CD4-positive, CD25-positive, alpha-beta regulatory T cell (primary cell): ENCODE measurements around the gene PDE8A. TPM values are rescaled to one million over a fixed set of nuclear protein-coding genes. Genes with fewer than 3 reads are reported as not detected.

Experiments
- ATAC-seq, 2 donors: fragments of 150-1000 bp; cut with Tn5 transposase; one replicate each; pipeline ENCODE4 v1.10.0; 2021; ENCODE audit warnings: low read depth in 2 of 2, moderate number of reproducible peaks in 2 of 2, moderate library complexity in 1 of 2
- DNase-seq, 3 donors: peaks; one replicate each; pipeline versions ENCODE4 v3.0.0 to v3.0.0-alpha.2; 2012 to 2022; ENCODE audit warnings: mixed read lengths in 1 of 3
- H3K27ac ChIP-seq: one replicate; pipeline ENCODE4 v1.7.0; 2013; ENCODE audit warnings: mild to moderate bottlenecking, low read length; ENCODE audit not compliant: insufficient read depth, poor library complexity, severe bottlenecking
- H3K27me3 ChIP-seq: one replicate; pipeline ENCODE4 v1.7.0; 2013; ENCODE audit warnings: low read length; ENCODE audit not compliant: control insufficient read depth, insufficient read depth
- H3K36me3 ChIP-seq: one replicate; pipeline ENCODE4 v1.7.0; 2013; ENCODE audit warnings: mild to moderate bottlenecking, low read length, moderate library complexity; ENCODE audit not compliant: control insufficient read depth, insufficient read depth
- H3K4me1 ChIP-seq: 2 replicates; pipeline ENCODE4 v1.7.0; 2013; ENCODE audit warnings: mild to moderate bottlenecking, low read length; ENCODE audit not compliant: insufficient read depth, control insufficient read depth, poor library complexity, severe bottlenecking
- H3K4me3 ChIP-seq: one replicate; pipeline ENCODE4 v1.7.0; 2013; ENCODE audit warnings: low read depth, mild to moderate bottlenecking, low read length, moderate library complexity
- H3K9me3 ChIP-seq, 2 experiments: 1 replicate in 1 of 2; 2 replicates in 1 of 2; pipeline ENCODE4 v1.7.0; 2013; ENCODE audit warnings: low read length in 2 of 2, mild to moderate bottlenecking in 1 of 2, moderate library complexity in 1 of 2; ENCODE audit not compliant: control insufficient read depth in 2 of 2
- H3K27ac Mint-ChIP-seq, 3 donors: one replicate each; pipeline ENCODE4 v1.8.0; 2020 to 2022; ENCODE audit warnings: mild to moderate bottlenecking in 3 of 3, mixed read lengths in 3 of 3, moderate library complexity in 2 of 3
- H3K27me3 Mint-ChIP-seq: one replicate; pipeline ENCODE4 v1.8.0; 2022; ENCODE audit warnings: mild to moderate bottlenecking, mixed read lengths
- H3K36me3 Mint-ChIP-seq: one replicate; pipeline ENCODE4 v1.8.0; 2020; ENCODE audit warnings: mixed read lengths
- H3K4me1 Mint-ChIP-seq, 4 donors: one replicate each; pipeline ENCODE4 v1.8.0; 2020 to 2022; ENCODE audit warnings: mixed read lengths in 4 of 4, mild to moderate bottlenecking in 1 of 4
- H3K4me3 Mint-ChIP-seq, 4 donors: one replicate each; pipeline ENCODE4 v1.8.0; 2020 to 2022; ENCODE audit warnings: mild to moderate bottlenecking in 4 of 4, mixed read lengths in 4 of 4, moderate library complexity in 3 of 4
- H3K9me3 Mint-ChIP-seq, 7 donors: one replicate each; pipeline ENCODE4 v1.8.0; 2020 to 2022; ENCODE audit warnings: mixed read lengths in 7 of 7, mild to moderate bottlenecking in 3 of 7, moderate library complexity in 2 of 7
- polyA plus RNA-seq, 4 donors: library from polyadenylated mRNA; unstranded; fragments of 300-500 nt; fragmentation: Illumina TruSeq; gene quantifications; one replicate each; pipeline ENCODE4 v1.2.3, GENCODE V29; 2021
- total RNA-seq: library from RNA; stranded (reverse); gene quantifications from one replicate; pipeline ENCODE4 v1.2.3, GENCODE V29; 2022

PDE8A gene
- total and polyA plus RNA-seq, 5 donors from 2014 or later: 2.0 to 28.9 (median 4.8) TPM

- DNase-seq (peak in 2 of 3 donors; percentile 4 to 7), ATAC-seq (no peak)
- Histone ChIP-seq H3K27ac (no peak overlapping the region), H3K36me3 (no peaks in the 10 kb centered on the region), H3K4me3 (no peak overlapping the region), H3K4me1 (no peaks in the 10 kb centered on the region), H3K27me3 (peaks cover 2% of the 10 kb centered on the region), H3K9me3 (no peaks in the 10 kb centered on the region)
- no peak overlapping the region for H3K4me3 Mint-ChIP-seq
- H3K9me3 Mint-ChIP-seq: peaks cover 0 to 9% (median 1%) of the 10 kb centered on the region in 7 donors
- H3K4me1 Mint-ChIP-seq: peaks cover 0 to 9% (median 4%) of the 10 kb centered on the region in 4 donors
- H3K27me3 Mint-ChIP-seq: peaks cover 18% of the 10 kb centered on the region
- H3K27ac Mint-ChIP-seq: no peak overlapping the region
- peaks cover 5% of the 10 kb centered on the region for H3K36me3 Mint-ChIP-seq
Measured at GRCh38 chr15:85149465-85150129, 167.9 kb downstream of the PDE8A start.

DNA sequence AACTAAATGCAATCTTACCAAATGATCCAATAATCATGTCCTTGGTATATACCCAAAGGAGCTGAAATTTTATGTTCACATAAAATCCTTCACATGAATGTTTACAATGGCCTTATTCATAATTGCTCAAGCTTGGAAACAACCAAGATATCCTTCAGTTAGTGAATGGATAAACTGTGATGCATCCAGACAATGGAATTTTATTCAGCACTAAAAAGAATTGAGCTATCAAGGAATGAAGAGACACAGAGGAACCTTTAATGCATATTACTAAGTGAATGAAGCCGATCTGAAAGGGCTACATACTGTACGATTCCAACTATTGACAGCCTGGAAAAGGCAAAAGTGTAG, 168.4 kb downstream of the PDE8A start:
- Histone ChIP-seq H3K36me3 (no peaks in the 10 kb centered on the region), H3K9me3 (no peaks in the 10 kb centered on the region), H3K27ac (no peak overlapping the region), H3K4me1 (no peaks in the 10 kb centered on the region), H3K27me3 (peaks cover 2% of the 10 kb centered on the region), H3K4me3 (no peak overlapping the region)
- Mint-ChIP-seq H3K4me3 (no peak overlapping the region), H3K9me3 (peaks cover 0 to 9% (median 1%) of the 10 kb centered on the region in 7 donors), H3K36me3 (peaks cover 5% of the 10 kb centered on the region), H3K4me1 (peaks cover 0 to 9% (median 4%) of the 10 kb centered on the region in 4 donors), H3K27me3 (peaks cover 18% of the 10 kb centered on the region), H3K27ac (no peak overlapping the region)
- DNase-seq (no peak), ATAC-seq (no peak)

DNA sequence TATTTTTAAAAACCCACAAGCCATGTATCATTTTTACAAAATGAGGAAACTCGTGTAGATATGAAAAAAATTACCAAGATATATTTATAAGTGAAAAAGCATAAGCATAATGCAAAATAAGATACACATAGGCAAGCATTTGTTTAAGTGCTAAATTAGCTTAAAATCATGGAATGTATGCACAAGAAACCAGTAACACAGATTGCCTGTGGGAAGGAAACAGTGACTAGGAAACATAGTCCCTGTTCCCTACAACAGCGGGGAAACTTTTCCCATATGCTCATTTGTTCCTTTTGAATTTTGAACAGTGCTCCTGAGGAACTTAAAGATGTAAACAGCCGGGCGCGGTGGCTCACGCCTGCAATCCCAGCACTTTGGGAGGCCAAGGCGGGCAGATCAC, 169.5 kb downstream of the PDE8A start:
- ATAC-seq (no peak), DNase-seq (no peak)
- Mint-ChIP-seq H3K36me3 (peaks cover 5% of the 10 kb centered on the region), H3K9me3 (peaks cover 0 to 9% (median 1%) of the 10 kb centered on the region in 7 donors), H3K4me1 (peaks cover 0 to 9% (median 4%) of the 10 kb centered on the region in 4 donors), H3K4me3 (no peak overlapping the region), H3K27me3 (peaks cover 27% of the 10 kb centered on the region), H3K27ac (no peak overlapping the region)
- Histone ChIP-seq H3K4me3 (no peak overlapping the region), H3K27me3 (peaks cover 2% of the 10 kb centered on the region), H3K27ac (no peak overlapping the region), H3K4me1 (no peaks in the 10 kb centered on the region), H3K36me3 (no peaks in the 10 kb centered on the region), H3K9me3 (no peaks in the 10 kb centered on the region)

GRCh38 chr15:85151861-85152260, 170.2 kb downstream of the PDE8A start:
- no peaks in the 10 kb centered on the region for H3K4me1 ChIP-seq
- Mint-ChIP-seq H3K36me3 (peaks cover 5% of the 10 kb centered on the region), H3K27ac (no peak overlapping the region), H3K4me1 (peaks cover 0 to 9% (median 4%) of the 10 kb centered on the region in 4 donors), H3K4me3 (no peak overlapping the region), H3K27me3 (peaks cover 34% of the 10 kb centered on the region), H3K9me3 (peaks cover 0 to 9% (median 1%) of the 10 kb centered on the region in 7 donors)
- no peak overlapping the region for H3K4me3 ChIP-seq
- H3K27ac ChIP-seq: no peak overlapping the region
- DNase-seq: no peak
- no peaks in the 10 kb centered on the region for H3K36me3 ChIP-seq
- H3K27me3 ChIP-seq: peaks cover 2% of the 10 kb centered on the region
- H3K9me3 ChIP-seq: no peaks in the 10 kb centered on the region
- no peak for ATAC-seq

- no peak for ATAC-seq
- Mint-ChIP-seq H3K4me3 (no peak overlapping the region), H3K27ac (peak overlapping the region in 1 of 3 donors; percentile 35)
Measured at GRCh38 chr15:85154061-85154460, 172.4 kb downstream of the PDE8A start.

GRCh38 chr15:85155360-85155759, 173.7 kb downstream of the PDE8A start:
- Mint-ChIP-seq H3K9me3 (peaks cover 0 to 9% (median 1%) of the 10 kb centered on the region in 7 donors), H3K27me3 (peaks cover 39% of the 10 kb centered on the region), H3K4me3 (no peak overlapping the region), H3K36me3 (peaks cover 5% of the 10 kb centered on the region), H3K4me1 (peaks cover 0 to 2% (median 0%) of the 10 kb centered on the region in 4 donors), H3K27ac (no peak overlapping the region)
- H3K36me3 ChIP-seq: no peaks in the 10 kb centered on the region
- no peaks in the 10 kb centered on the region for H3K4me1 ChIP-seq
- H3K27ac ChIP-seq: no peak overlapping the region
- peaks cover 2% of the 10 kb centered on the region for H3K27me3 ChIP-seq
- H3K9me3 ChIP-seq: no peaks in the 10 kb centered on the region
- DNase-seq (no peak), ATAC-seq (no peak)
- no peak overlapping the region for H3K4me3 ChIP-seq

More at GRCh38 chr15:85154061-85154460, 172.4 kb downstream of the PDE8A start:
- H3K27me3 Mint-ChIP-seq: peaks cover 35% of the 10 kb centered on the region
- peaks cover 5% of the 10 kb centered on the region for H3K36me3 Mint-ChIP-seq
- Histone ChIP-seq H3K4me3 (no peak overlapping the region), H3K36me3 (no peaks in the 10 kb centered on the region), H3K27me3 (peaks cover 2% of the 10 kb centered on the region), H3K27ac (no peak overlapping the region), H3K9me3 (no peaks in the 10 kb centered on the region), H3K4me1 (no peaks in the 10 kb centered on the region)
- H3K9me3 Mint-ChIP-seq: peaks cover 0 to 9% (median 1%) of the 10 kb centered on the region in 7 donors
- H3K4me1 Mint-ChIP-seq: peaks cover 0 to 7% (median 3%) of the 10 kb centered on the region in 4 donors
- no peak for DNase-seq

GRCh38 chr15:85155857-85156256, 174.2 kb downstream of the PDE8A start:
- H3K27ac Mint-ChIP-seq: no peak overlapping the region
- H3K27ac ChIP-seq: no peak overlapping the region

DNA sequence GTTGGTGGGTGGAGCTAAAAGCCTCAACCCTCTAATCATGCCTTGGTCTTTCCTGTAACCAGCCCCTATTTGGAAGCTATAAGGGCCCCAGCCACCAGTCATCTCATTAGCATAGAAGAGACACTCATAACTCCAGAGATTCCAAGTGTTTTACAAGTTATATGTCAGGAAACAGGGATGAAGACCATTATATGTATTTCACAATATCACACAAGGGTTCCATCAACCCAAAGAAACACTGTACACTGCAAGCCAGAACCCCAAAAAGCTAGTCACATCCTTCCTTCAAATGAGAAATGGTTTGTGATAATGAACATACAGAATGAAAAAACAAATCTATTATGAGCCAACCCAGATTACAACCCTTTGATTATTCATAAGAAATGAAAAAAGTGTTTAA, 175.7 kb downstream of the PDE8A start:
- Mint-ChIP-seq H3K27ac (no peak overlapping the region), H3K4me1 (peaks cover 0 to 2% (median 0%) of the 10 kb centered on the region in 4 donors), H3K4me3 (no peak overlapping the region), H3K27me3 (peaks cover 56% of the 10 kb centered on the region), H3K9me3 (peaks cover 0 to 12% (median 0%) of the 10 kb centered on the region in 7 donors), H3K36me3 (peaks cover 5% of the 10 kb centered on the region)
- H3K4me3 ChIP-seq: no peak overlapping the region
- H3K27ac ChIP-seq: no peak overlapping the region
- ATAC-seq (no peak), DNase-seq (no peak)
- H3K4me1 ChIP-seq: no peaks in the 10 kb centered on the region
- H3K36me3 ChIP-seq: no peaks in the 10 kb centered on the region
- H3K9me3 ChIP-seq: no peaks in the 10 kb centered on the region
- H3K27me3 ChIP-seq: peaks cover 2% of the 10 kb centered on the region

More at GRCh38 chr15:85155857-85156256, 174.2 kb downstream of the PDE8A start:
- Histone ChIP-seq H3K4me3 (no peak overlapping the region), H3K9me3 (no peaks in the 10 kb centered on the region), H3K4me1 (no peaks in the 10 kb centered on the region), H3K27me3 (peaks cover 2% of the 10 kb centered on the region), H3K36me3 (no peaks in the 10 kb centered on the region)
- Mint-ChIP-seq H3K36me3 (peaks cover 5% of the 10 kb centered on the region), H3K9me3 (peaks cover 0 to 9% (median 1%) of the 10 kb centered on the region in 7 donors), H3K4me1 (peaks cover 0 to 2% (median 0%) of the 10 kb centered on the region in 4 donors), H3K27me3 (peaks cover 42% of the 10 kb centered on the region), H3K4me3 (no peak overlapping the region)
- no peak for DNase-seq
- no peak for ATAC-seq
